CD4-positive, alpha-beta T cell treated with Interleukin-4 for 4 hours (primary cell): Measurements from ENCODE around the gene PGM5.

ENCODE experiments used
- DNase-seq: peaks from one replicate; pipeline ENCODE4 v3.0.0-alpha.2; 2020

PGM5 gene

GRCh38 chr9:68500457-68501381 is 144.3 kb downstream of the PGM5 start:
- DNase-seq, result no peak

GRCh38 chr9:68502279-68502678 is 145.9 kb downstream of the PGM5 start:
- no peak for DNase-seq

- no peak for DNase-seq
Measured at GRCh38 chr9:68505681-68506409, 149.4 kb downstream of the PGM5 start.

- DNase-seq, result no peak
Measured at GRCh38 chr9:68506551-68506950, 150.1 kb downstream of the PGM5 start.

- DNase-seq, result no peak
Measured at GRCh38 chr9:68507130-68507805, 150.9 kb downstream of the PGM5 start.

GRCh38 chr9:68507806-68508145 is 151.4 kb downstream of the PGM5 start:
- DNase-seq, result no peak

GRCh38 chr9:68508547-68508946 is 152.1 kb downstream of the PGM5 start:
- no peak for DNase-seq

- DNase-seq, result no peak
Measured at GRCh38 chr9:68509689-68510088, 153.3 kb downstream of the PGM5 start.

GRCh38 chr9:68513385-68513784 is 157.0 kb downstream of the PGM5 start:
- DNase-seq, result no peak

- DNase-seq, result no peak
Measured at GRCh38 chr9:68513981-68514380, 157.6 kb downstream of the PGM5 start.

GRCh38 chr9:68515326-68516017 is 159.1 kb downstream of the PGM5 start:
- DNase-seq, result no peak

GRCh38 chr9:68522131-68522530 is 165.7 kb downstream of the PGM5 start:
- no peak for DNase-seq

- DNase-seq, result no peak
Measured at GRCh38 chr9:68522954-68523353, 166.5 kb downstream of the PGM5 start.

- DNase-seq, result no peak
Measured at GRCh38 chr9:68523367-68523936, 167.0 kb downstream of the PGM5 start.

- DNase-seq, result no peak
Measured at GRCh38 chr9:68530618-68531017, 174.2 kb downstream of the PGM5 start.

- DNase-seq, result no peak
Measured at GRCh38 chr9:68532131-68532530, 175.7 kb downstream of the PGM5 start.

- no peak for DNase-seq
Measured at GRCh38 chr9:68533678-68534077, 177.3 kb downstream of the PGM5 start.

- no peak for DNase-seq
Measured at GRCh38 chr9:68536876-68537615, 180.6 kb downstream of the PGM5 start.

GRCh38 chr9:68537616-68537880 is 181.1 kb downstream of the PGM5 start:
- no peak for DNase-seq

GRCh38 chr9:68538200-68538599 is 181.8 kb downstream of the PGM5 start:
- no peak for DNase-seq

- no peak for DNase-seq
Measured at GRCh38 chr9:68540712-68541535, 184.5 kb downstream of the PGM5 start, which contains the start of gene TMEM252. TSS of gene TMEM252 (minus strand) at chr9:68540883. CDS start at chr9:68540814, 69 bp downstream.
